NCI-H1092 (cell line): ENCODE data around the gene QARS1.

Source experiments
- DNase-seq: peaks from one replicate; lab custom pipeline; 2025; lab: John Stamatoyannopoulos, UW

QARS1 gene

GRCh38 chr3:49053543-49053942 lies 51.0 kb downstream of the QARS1 start:
- DNase-seq = no peak
